Stimulated activated CD4-positive, alpha-beta T cell treated with anti-CD3 and anti-CD28 coated beads, Interleukin-2, amount 100 ng/mL, for 24 hours (primary cell): ENCODE data around the gene FAP.

ENCODE experiments used
- DNase-seq, 2 donors: peaks; one replicate each; pipeline ENCODE4 v3.0.0-alpha.2; 2020

The FAP gene

GRCh38 chr2:162241571-162241970 lies 1.7 kb downstream of the FAP start:
- DNase-seq, result no peak

GRCh38 chr2:162234620-162235462 lies 8.4 kb downstream of the FAP start:
- no peak for DNase-seq

GRCh38 chr2:162233197-162233596 lies 10.0 kb downstream of the FAP start:
- DNase-seq, result no peak

- no peak for DNase-seq
Measured at GRCh38 chr2:162232671-162233070, 10.6 kb downstream of the FAP start.

- no peak for DNase-seq
Measured at GRCh38 chr2:162232027-162232426, 11.2 kb downstream of the FAP start.

- no peak for DNase-seq
Measured at GRCh38 chr2:162230761-162231160, 12.5 kb downstream of the FAP start.

GRCh38 chr2:162226836-162227235 lies 16.4 kb downstream of the FAP start:
- DNase-seq, result no peak

- DNase-seq, result peak; percentile 68 to 71
Measured at GRCh38 chr2:162221064-162221463, 22.2 kb downstream of the FAP start.

- DNase-seq, result no peak
Measured at GRCh38 chr2:162220368-162220767, 22.9 kb downstream of the FAP start.

- no peak for DNase-seq
Measured at GRCh38 chr2:162219426-162219825, 23.8 kb downstream of the FAP start.

- DNase-seq, result no peak
Measured at GRCh38 chr2:162217598-162217997, 25.6 kb downstream of the FAP start.

GRCh38 chr2:162215162-162215561 lies 28.1 kb downstream of the FAP start:
- no peak for DNase-seq

- no peak for DNase-seq
Measured at GRCh38 chr2:162212366-162212765, 30.9 kb downstream of the FAP start.

GRCh38 chr2:162211732-162212131 lies 31.5 kb downstream of the FAP start:
- DNase-seq, result no peak

GRCh38 chr2:162210385-162210784 lies 32.9 kb downstream of the FAP start:
- DNase-seq, result no peak

- DNase-seq, result no peak
Measured at GRCh38 chr2:162202203-162202602, 41.0 kb downstream of the FAP start.

GRCh38 chr2:162200636-162201035 lies 42.6 kb downstream of the FAP start:
- DNase-seq, result no peak

GRCh38 chr2:162199913-162200312 lies 43.3 kb downstream of the FAP start:
- no peak for DNase-seq

GRCh38 chr2:162198239-162198638 lies 45.0 kb downstream of the FAP start:
- DNase-seq, result no peak

- DNase-seq, result no peak
Measured at GRCh38 chr2:162197069-162197825, 46.0 kb downstream of the FAP start.

GRCh38 chr2:162196638-162197037 lies 46.6 kb downstream of the FAP start:
- no peak for DNase-seq

- DNase-seq, result no peak
Measured at GRCh38 chr2:162188451-162188850, 54.8 kb downstream of the FAP start.

GRCh38 chr2:162185541-162186232 lies 57.6 kb downstream of the FAP start:
- no peak for DNase-seq
